GM19240 (cell line): Measurements from ENCODE around the gene HSPB3.
"Not testable (repeated sequence)": the region's sequence is repeated elsewhere in the genome, so short reads cannot be mapped to it uniquely, and the experiment has no call there.

Experiments
- DNase-seq: peaks from one replicate; pipeline ENCODE4 v3.0.0; 2011; ENCODE audit warnings: low spot score; ENCODE audit not compliant: insufficient read length

HSPB3 gene

GRCh38 chr5:54455413-54456157 lies at the start of gene HSPB3:
Gene HSPB3, plus strand, starts transcription at chr5:54455699. Its CDS starts 91 bp downstream, at chr5:54455790.
- no peak for DNase-seq

DNA sequence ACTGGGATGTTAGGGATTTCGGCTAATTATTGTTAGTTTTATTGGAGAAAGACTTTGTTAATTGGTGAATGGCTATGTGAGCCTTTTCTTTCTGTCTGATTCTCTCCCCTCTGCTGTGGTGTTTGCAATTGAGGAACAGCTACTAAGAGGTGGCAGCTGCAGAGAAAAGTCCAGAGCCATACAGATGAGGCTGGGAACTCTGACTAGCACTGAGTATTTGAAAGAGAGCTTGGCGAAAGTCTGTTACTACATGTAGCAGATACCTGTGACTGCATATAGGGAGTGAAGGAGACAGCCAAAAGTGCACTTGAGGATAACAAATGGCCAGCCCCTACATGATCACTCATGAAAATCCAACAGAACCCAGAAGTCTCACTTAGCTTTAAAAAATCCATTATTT lies 44.3 kb upstream of the HSPB3 start:
- DNase-seq = no peak

GRCh38 chr5:54412913-54413312 lies 42.6 kb upstream of the HSPB3 start:
- no peak for DNase-seq

DNA sequence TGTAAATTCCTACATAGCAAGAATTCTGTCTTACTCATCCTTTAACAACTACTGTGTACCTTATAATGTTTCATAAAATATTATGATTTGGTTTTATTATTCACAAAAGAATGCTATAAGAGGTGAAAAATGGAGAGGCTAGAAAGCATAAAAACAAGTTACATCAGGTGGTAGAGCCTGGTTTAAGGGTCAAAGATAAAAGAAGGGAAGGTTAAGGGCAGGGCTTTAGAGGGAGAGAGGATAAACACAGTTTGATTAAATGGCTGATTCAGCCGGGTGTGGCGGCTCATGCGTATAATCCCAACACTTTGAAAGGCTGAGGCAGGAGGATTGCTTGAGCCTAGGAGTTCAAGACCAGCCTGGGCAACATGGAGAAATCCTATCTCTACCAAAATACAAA lies 40.4 kb upstream of the HSPB3 start:
- no peak for DNase-seq

- no peak for DNase-seq
These were observed 39.5 kb upstream of the HSPB3 start for GRCh38 chr5:54415896-54416601.

- DNase-seq = not testable (repeated sequence)
These were observed 35.7 kb upstream of the HSPB3 start for GRCh38 chr5:54419573-54420423.

DNA sequence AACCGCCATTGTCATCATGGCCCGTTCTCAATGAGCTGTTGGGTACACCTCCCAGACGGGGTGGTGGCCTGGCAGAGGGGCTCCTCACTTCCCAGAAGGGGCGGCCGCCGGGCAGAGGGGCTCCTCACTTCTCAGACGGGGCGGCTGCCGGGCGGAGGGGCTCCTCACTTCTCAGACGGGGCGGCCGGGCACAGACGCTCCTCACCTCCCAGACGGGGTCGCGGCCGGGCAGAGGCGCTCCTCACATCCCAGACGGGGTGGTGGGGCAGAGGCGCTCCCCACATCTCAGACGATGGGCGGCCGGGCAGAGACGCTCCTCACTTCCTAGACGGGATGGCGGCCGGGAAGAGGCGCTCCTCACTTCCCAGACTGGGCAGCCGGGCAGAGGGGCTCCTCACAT lies 35.0 kb upstream of the HSPB3 start:
- DNase-seq = not testable (repeated sequence)

DNA sequence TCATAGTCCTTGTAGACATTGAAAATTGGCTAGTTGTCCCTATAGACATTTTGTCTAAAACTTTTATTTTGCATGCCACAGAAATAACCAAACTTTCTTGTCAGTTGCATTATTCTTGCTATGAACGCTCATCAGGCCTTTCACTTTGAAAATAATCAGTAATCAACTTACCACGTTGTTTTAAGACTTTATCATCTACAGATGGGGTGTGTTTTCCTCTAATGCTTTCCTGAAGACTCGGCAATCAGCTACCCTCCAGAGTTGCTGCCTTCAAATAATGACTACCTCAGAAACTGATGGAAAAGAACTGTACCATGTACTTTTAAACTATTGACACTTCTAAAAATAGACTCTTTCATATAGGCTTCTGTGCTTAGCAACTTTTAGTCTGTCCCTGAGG lies 33.5 kb upstream of the HSPB3 start:
- no peak for DNase-seq

GRCh38 chr5:54425258-54425657 lies 30.2 kb upstream of the HSPB3 start:
- no peak for DNase-seq

DNA sequence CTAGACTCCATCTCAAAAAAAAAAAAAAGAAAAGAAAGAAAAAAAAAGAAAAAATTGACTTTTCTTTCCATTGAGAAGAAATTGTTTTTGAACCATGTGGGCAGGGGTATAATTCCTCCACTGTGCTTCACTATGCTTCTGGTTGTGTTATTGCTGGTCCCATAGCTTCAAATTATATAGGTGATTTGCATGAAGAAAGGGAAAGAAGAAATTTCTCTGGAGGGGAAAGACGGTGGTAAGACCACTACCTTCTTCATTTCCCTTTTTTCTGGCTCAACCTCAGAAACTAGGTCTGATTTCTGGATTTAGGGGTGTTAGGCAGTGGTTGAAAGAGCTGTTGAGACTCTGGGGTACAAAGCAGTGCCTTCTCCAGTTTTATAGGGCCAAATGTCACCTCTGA lies 29.3 kb upstream of the HSPB3 start:
- no peak for DNase-seq

DNA sequence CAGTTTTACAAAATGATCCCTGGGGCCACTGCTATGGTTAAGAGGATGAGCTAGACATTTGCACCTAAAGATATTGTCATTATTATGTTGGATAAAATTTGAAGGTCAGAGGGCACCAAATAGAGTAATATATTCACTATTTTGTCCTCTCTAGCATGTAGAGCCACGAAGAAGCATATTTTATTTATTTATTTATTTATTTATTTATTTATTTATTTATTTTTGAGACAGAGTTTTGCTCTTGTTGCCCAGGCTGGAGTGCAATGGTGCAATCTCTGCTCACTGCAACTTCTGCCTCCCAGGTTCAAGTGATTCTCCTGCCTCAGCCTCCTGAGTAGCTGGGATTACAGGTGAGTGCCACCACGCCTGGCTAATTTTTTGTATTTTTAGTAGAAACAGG lies 20.8 kb upstream of the HSPB3 start:
- DNase-seq = not testable (repeated sequence)

- DNase-seq = no peak
These were observed 16.7 kb upstream of the HSPB3 start for GRCh38 chr5:54438620-54439389.

GRCh38 chr5:54440456-54440893 lies 15.0 kb upstream of the HSPB3 start:
- DNase-seq = no peak

DNA sequence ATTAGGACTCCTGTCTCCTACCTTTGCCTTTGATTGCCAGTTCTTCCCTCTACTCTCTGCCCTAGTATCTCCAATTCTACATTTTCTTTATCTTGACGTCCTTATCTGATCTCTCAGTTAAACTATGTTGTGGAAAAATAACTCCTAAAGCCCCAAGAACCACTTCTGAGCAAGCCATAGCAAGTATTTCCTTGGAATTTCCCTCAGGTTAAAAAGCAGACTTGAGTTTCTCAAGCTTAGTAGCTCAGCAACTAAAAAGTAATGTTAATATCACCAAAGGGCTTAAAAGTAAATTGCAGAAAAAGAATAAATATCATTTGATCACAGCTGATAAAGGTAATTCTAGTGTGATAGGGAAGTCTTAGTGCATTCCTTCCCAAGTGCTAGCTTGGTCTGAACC lies 13.2 kb upstream of the HSPB3 start:
- DNase-seq = no peak

GRCh38 chr5:54443270-54443669 lies 12.2 kb upstream of the HSPB3 start:
- no peak for DNase-seq

GRCh38 chr5:54445691-54446378 lies 9.7 kb upstream of the HSPB3 start:
- DNase-seq = no peak

DNA sequence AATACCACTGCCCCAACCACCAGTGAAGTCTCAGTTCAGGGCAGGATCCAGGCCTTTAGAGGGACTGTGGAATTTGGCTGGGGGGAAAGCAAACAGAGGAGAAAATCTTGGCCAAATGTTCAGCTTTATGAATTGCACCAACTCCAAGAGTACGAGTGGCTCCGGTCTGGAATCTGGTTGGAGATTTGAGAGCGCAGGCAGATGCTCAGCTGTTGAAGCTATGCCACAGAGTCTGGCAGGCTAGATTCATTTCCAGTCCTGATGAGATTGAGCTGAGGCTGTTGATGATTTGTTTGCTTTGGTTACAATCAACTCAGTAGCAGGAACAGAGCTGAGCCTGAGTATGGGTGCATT lies 9.1 kb upstream of the HSPB3 start:
- no peak for DNase-seq

- DNase-seq = no peak
These were observed 5.6 kb upstream of the HSPB3 start for GRCh38 chr5:54449923-54450322.

- DNase-seq = no peak
These were observed 5.0 kb upstream of the HSPB3 start for GRCh38 chr5:54450542-54450941.

- DNase-seq = no peak
These were observed 2.5 kb upstream of the HSPB3 start for GRCh38 chr5:54453046-54453445.

DNA sequence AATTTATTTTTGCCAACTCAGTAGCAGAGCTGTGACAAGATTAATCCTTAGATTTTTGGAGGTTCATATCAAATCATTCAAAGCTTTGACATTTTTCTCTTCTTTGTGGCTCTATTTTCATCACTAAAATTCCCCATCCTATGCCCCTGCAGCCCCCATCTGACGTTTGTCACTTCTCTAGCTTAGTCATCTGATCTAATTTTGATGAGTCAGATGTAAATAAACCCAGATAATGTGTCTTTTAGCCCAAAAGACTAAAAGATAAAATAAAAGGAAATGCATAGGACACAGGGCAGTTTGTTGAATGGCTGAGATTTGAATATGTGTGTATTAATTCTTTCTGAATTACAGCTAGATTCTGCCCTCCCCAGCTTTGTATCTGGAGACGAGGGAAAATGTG lies 897 bp upstream of the HSPB3 start:
- DNase-seq = no peak
